Mucosa of descending colon (tissue), 3 donors: ENCODE measurements around the gene TENM4. TPM values are rescaled to one million over a fixed set of nuclear protein-coding genes. Genes with fewer than 3 reads are reported as not detected.
A peak's percentile ranks its signal among the peaks of the same experiment; 100 is the strongest.

ENCODE experiments used
- ATAC-seq: fragments of 200-7000 bp; cut with Tn5 transposase; one replicate; pipeline ENCODE4 v1.9.1; 2020; ENCODE audit warnings: mild to moderate bottlenecking, moderate library complexity
- DNase-seq, 3 donors: peaks; one replicate each; pipeline ENCODE4 v3.0.0-alpha.2; 2020
- H3K36me3 ChIP-seq: fragments of 200-600 bp; one replicate; pipeline ENCODE4 v1.8.0; 2021; ENCODE audit warnings: low read depth, mild to moderate bottlenecking
- H3K4me1 ChIP-seq: fragments of 200-600 bp; one replicate; pipeline ENCODE4 v1.8.0; 2021; ENCODE audit warnings: low read depth, mild to moderate bottlenecking
- H3K4me3 ChIP-seq: fragments of 200-600 bp; one replicate; pipeline ENCODE4 v1.8.0; 2021; ENCODE audit warnings: mild to moderate bottlenecking
- H3K9me3 ChIP-seq: fragments of 200-600 bp; one replicate; pipeline ENCODE4 v1.8.0; 2021; ENCODE audit warnings: mild to moderate bottlenecking
- CTCF ChIP-seq: fragments of 200-600 bp; IDR thresholded peaks from one replicate; pipeline ENCODE4 v1.8.0; 2022; ENCODE audit warnings: antibody characterized with exemption, mild to moderate bottlenecking
- intact Hi-C, 2 donors: fragments of 100-400 bp; cut with DNase I in 1 of 2; cut with micrococcal nuclease in 1 of 2; formaldehyde crosslinking; loops; one replicate each; pipeline versions ENCODE4 v1.11.0 to v1.11.1; 2022; cut with DNase I, micrococcal nuclease
- total RNA-seq, 3 donors: library from RNA; stranded (reverse); fragmentation: NEBNext Ultra II Directional in 2 of 3; extraction: Animal tissue kit (Norgen Biotek cat#: 25700) in 2 of 3; gene quantifications; one replicate each; pipeline versions ENCODE4 v1.2.1 to v1.2.4, GENCODE V29; 2021 to 2023
- donor health status: DM: no; HTN: no; CAD: no; lungs with moderate emphysema.
- donor health status: DM: no; HTN: no; CAD: no.
- donor health status: DM: no; HTN: yes; CAD: no.

The TENM4 gene
- total RNA-seq, 3 donors from 2014 or later, result 0.70 to 1.6 (median 1.2) TPM

DNA sequence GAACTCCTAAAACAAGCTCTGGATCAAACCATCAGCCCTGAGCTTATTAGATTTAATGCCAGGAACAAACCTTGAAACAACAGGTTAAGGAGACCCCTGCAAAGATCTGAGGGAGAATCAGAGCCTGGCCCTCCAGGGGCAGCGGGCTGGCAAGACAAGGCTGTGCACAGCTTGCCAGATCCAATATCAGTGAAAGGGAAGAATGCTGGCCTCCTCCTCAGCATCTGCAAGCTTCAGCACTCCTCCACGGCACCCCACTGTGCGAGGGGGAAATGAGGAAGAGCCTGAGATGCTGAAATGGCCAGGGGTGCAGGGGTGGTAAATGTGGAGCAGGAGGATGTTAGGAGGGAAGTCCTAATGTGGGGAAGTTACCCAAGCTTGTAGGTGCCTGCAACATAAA is 167.0 kb downstream of the TENM4 start:
- TF ChIP-seq CTCF, result no peak
- ATAC-seq, result no peak
- intact Hi-C loops, result no loop called here
- H3K4me1 ChIP-seq, result no peaks in the 10 kb centered on the region
- no peaks in the 10 kb centered on the region for H3K36me3 ChIP-seq
- H3K9me3 ChIP-seq, result no peaks in the 10 kb centered on the region
- no peak overlapping the region for H3K4me3 ChIP-seq
- no peak for DNase-seq

DNA sequence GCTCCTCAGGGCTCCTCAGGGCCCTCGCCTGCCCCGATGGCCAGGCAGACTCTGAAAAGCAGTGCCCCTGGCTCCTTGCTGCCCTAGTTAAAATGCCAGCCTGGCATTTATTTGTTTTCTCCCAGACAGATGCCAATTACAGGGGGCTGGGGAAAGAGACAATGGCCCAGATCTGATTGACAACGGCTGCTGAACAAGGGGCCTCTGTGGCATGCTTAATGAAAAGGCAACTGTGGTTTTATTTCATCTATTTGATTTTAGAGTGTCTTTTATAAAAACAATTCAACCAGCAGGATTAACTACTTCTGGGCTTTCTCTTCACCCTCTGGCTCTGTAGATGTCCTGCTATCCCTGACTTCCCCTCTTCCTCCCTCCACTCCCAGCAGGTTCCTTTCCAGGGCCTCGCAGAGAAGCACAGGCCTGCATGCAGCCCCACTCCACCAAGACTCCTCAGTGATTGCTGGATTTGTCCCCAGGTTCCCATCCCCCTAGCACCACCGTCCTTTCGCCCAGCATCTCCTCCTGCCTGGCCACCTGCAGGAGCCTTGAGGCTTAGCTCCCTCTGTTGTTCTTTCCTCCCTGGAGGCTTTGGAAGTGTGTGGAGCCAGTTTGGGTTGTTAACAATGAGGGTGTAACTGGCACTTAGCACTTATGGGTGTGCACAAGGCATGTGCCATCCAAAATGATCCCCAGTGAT is 171.1 kb downstream of the TENM4 start:
- ATAC-seq (no peak), DNase-seq (no peak)
- H3K9me3 ChIP-seq, result no peaks in the 10 kb centered on the region
- no peak overlapping the region for H3K4me3 ChIP-seq
- TF ChIP-seq CTCF, result no peak
- intact Hi-C loops, result no loop called here
- no peaks in the 10 kb centered on the region for H3K4me1 ChIP-seq
- H3K36me3 ChIP-seq, result no peaks in the 10 kb centered on the region

DNA sequence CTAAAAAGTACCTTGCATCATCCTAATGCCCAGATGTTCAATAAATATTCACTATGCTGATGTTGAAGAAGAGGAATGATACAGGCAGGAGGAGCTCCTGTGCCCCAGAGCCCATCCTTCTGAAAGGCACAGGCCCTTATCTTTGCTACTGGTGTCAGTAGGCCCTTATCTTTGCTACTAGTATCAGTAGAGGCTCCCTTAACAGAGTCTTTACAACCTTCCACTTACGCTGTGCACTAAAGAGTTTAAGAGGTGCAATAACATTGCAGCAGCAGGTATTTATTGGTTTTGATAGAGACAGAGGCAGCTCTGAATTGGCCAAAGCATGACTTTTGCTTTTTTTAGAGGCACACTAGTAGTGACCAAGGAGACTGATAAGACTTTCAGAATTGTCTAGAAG is 174.4 kb downstream of the TENM4 start:
- peak in 1 of 3 donors; percentile 11 for DNase-seq
- Histone ChIP-seq H3K36me3 (no peaks in the 10 kb centered on the region), H3K4me3 (no peak overlapping the region), H3K4me1 (no peaks in the 10 kb centered on the region), H3K9me3 (no peaks in the 10 kb centered on the region)
- TF ChIP-seq CTCF, result no peak
- intact Hi-C loops, result no loop called here
- ATAC-seq, result peak; percentile 70

DNA sequence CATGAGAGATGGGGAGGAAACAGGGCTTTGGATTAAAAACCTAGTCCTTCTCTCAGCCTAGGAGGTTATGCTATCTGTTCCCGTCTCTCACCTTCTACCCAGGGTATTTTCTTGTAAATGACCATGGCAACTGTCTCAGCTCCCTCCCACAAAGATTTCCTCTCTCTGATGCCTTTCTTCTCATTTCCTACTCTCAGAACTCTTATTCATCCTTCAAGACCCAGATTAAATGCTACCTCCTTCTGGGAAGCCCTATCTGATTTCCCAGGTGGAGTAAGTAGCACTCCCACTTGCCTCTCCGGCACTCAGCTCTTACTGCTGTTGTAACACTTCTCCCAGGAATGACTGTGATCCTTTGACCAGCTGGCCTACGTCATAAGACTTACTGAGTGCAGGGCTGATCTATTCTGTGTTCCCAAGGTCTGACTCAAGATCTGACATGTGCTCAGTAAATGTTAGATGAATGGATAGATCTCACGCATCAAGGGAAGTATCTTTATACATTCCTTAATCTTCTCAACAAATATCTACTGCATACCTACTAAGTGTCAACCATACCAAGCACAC is 175.0 kb downstream of the TENM4 start:
- Histone ChIP-seq H3K4me1 (no peaks in the 10 kb centered on the region), H3K9me3 (no peaks in the 10 kb centered on the region), H3K36me3 (no peaks in the 10 kb centered on the region), H3K4me3 (no peak overlapping the region)
- no peak for TF ChIP-seq CTCF
- intact Hi-C loops, result no loop called here
- ATAC-seq, result no peak
- DNase-seq, result no peak

DNA sequence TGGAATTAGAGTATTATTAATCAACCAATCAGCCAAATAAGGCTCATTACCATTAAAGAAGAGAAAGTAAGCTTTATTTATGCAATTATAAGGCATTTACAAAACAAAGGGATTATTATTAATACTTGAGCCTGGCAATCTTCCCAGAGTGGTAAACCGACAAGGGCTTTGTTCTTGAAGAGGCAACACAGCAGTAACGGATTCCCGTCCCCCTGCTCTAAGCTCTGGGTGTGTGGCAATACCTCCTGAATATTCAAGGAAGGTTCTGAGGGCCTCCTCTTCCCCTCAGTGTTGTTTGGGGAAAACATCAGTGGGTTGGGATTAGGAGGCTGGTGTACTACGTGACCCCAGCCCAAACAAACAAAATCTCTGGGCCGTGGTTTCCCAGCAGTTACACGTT is 176.5 kb downstream of the TENM4 start:
- DNase-seq, result no peak
- intact Hi-C loops, result no loop called here
- H3K4me1 ChIP-seq, result no peaks in the 10 kb centered on the region
- ATAC-seq, result no peak
- H3K36me3 ChIP-seq, result no peaks in the 10 kb centered on the region
- H3K4me3 ChIP-seq, result no peak overlapping the region
- no peaks in the 10 kb centered on the region for H3K9me3 ChIP-seq
- TF ChIP-seq CTCF, result no peak
